ENCODE results near the gene PARP6. TPM values are rescaled to one million over a fixed set of nuclear protein-coding genes. Genes with fewer than 3 reads are reported as not detected.

Gene PARP6
- total and polyA plus RNA-seq, 2 of the 8 experiments (the other 6 are each of a cell fraction or from before 2014, with no cell fraction given), result 39.8 to 45.3 TPM

DNA sequence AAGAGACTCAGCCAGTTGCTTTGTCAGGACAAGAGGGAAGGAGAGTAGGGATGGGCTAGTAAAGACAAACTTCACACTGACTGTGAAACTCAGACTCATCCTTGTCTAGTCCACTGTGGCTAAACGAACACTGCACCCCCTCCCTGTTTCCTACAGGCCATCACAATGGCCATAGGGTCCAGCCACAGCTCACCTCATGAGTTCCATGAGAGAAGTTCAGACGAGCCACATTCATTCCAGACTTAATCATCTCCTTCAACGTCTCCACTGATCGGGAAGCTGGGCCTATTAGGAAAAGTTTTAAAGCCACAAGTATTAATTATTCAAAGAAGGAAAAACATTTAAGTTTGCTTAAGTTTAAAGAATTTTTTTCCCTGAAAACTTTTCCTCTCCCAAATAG lies 55.1 kb downstream of the PARP6 start:
- Histone ChIP-seq H3K4me2 (ENCODE audit: insufficient read depth in 1 of 2, low read depth in 2 of 2, low read length in 2 of 2) (no peak overlapping the region), H3K79me2 (ENCODE audit: control insufficient read depth in 1 of 2, insufficient read depth in 2 of 2, low read length in 2 of 2) (peaks cover 14 to 37% of the 10 kb centered on the region in 2 experiments)
- CTCF ChIA-PET (ENCODE audit: partially characterized antibody), result interaction anchor here (1.0 to 3.8 kb wide), 5 partner anchors 9 to 68 kb away, joined by 3 to 21 read pairs (median 4); no protein-coding TSS in a partner anchor

More for the DNA sequence above, 55.1 kb downstream of the PARP6 start:
- Histone ChIP-seq H3K36me3 (ENCODE audit: control insufficient read depth in 2 of 4, insufficient read depth in 4 of 4, low read length in 3 of 4) (peaks cover 44 to 87% (median 64%) of the 10 kb centered on the region in 4 experiments), H2BK5ac (ENCODE audit: low read depth, low read length) (no peak overlapping the region), H3K27me3 (replicated peaks in 1 of 4; ENCODE audit: control insufficient read depth in 3 of 4, extremely low read depth in 1 of 4, insufficient read depth in 3 of 4, low read length in 3 of 4) (no peaks in the 10 kb centered on the region), H4K20me1 (replicated peaks in 1 of 2; ENCODE audit: control insufficient read depth in 1 of 2, insufficient read depth in 2 of 2, low read length in 2 of 2) (peaks cover 36 to 39% of the 10 kb centered on the region in 2 experiments), H3K14ac (ENCODE audit: insufficient read length) (no peak overlapping the region), H3K56ac (replicated peaks; ENCODE audit: insufficient read length, low read depth, low read length) (no peak overlapping the region), H3K79me1 (ENCODE audit: low read depth, low read length) (peaks cover 23% of the 10 kb centered on the region), H2AK5ac (ENCODE audit: low read depth, low read length) (no peak overlapping the region), H4K8ac (ENCODE audit: extremely low read depth, insufficient read depth, low read length) (no peak overlapping the region), H3K9me3 (ENCODE audit: insufficient read depth in 2 of 2, low read depth in 1 of 2, low read length in 1 of 2) (no peaks in the 10 kb centered on the region), H4K91ac (replicated peaks; ENCODE audit: insufficient read length, low read length) (no peak overlapping the region), H3K4me3 (ENCODE audit: extremely low read depth in 1 of 4, insufficient read depth in 2 of 4, low read depth in 3 of 4, low read length in 4 of 4) (no peak overlapping the region), H2AFZ (ENCODE audit: low read length) (no peak overlapping the region), H3K4me1 (replicated peaks in 1 of 4; ENCODE audit: control insufficient read depth in 3 of 4, insufficient read depth in 4 of 4, low read length in 3 of 4) (no peaks in the 10 kb centered on the region), H3K23ac (ENCODE audit: insufficient read length) (no peak overlapping the region), H2BK120ac (replicated peaks; ENCODE audit: low read depth, low read length) (no peak overlapping the region), H3K23me2 (ENCODE audit: low read depth, low read length) (no peaks in the 10 kb centered on the region), H3K9ac (replicated peaks in 1 of 4; ENCODE audit: extremely low read depth in 1 of 4, low read depth in 3 of 4, low read length in 3 of 4) (no peak overlapping the region), H2BK12ac (ENCODE audit: low read depth, low read length) (no peak overlapping the region), H3K18ac (ENCODE audit: extremely low read depth, low read length) (no peak overlapping the region), H4K5ac (ENCODE audit: insufficient read length, low read depth, low read length) (no peak overlapping the region), H2BK20ac (ENCODE audit: low read length) (no peak overlapping the region), H2BK15ac (ENCODE audit: low read length) (no peak overlapping the region), H3K4ac (replicated peaks; ENCODE audit: insufficient read length, low read depth, low read length) (no peak overlapping the region), H3K27ac (ENCODE audit: low read depth, low read length) (no peak overlapping the region)
- 87% methylated on average over 4 of the region's 4 CpGs; no CpG with 5 or more reads in 1 of the 2 experiments for WGBS, 2 experiments (ENCODE audit: extremely low coverage in 1 of 2, insufficient coverage in 1 of 2, insufficient read length in 1 of 2, insufficient replicate concordance in 2 of 2, low coverage in 1 of 2, low lambda C conversion rate in 2 of 2, missing lambda C conversion rate in 1 of 2)
- POLR2A ChIA-PET (ENCODE audit: partially characterized antibody), result interaction anchor here (1.3 to 2.1 kb wide), 3 partner anchors 10 to 16 kb away, joined by 4 to 7 read pairs (median 6); no protein-coding TSS in a partner anchor
- DNase-seq (ENCODE audit: low read depth in 1 of 2, low spot score in 2 of 2), result no peak
- TF ChIP-seq RXRA (IDR thresholded peaks at IDR 0.05; ENCODE audit: insufficient read depth, low read depth, low read length) (no peak), RFX5 (IDR thresholded peaks at IDR 0.05; ENCODE audit: borderline replicate concordance, low read depth, low read length) (no peak), SRF (IDR thresholded peaks at IDR 0.05; ENCODE audit: low read depth, low read length) (no peak), KDM1A (IDR thresholded peaks at IDR 0.05; ENCODE audit: borderline replicate concordance, low read length) (no peak), CEBPB (IDR thresholded peaks at IDR 0.05; ENCODE audit: low read depth, low read length) (no peak), SUZ12 (IDR thresholded peaks at IDR 0.05; ENCODE audit: low read length) (no peak)
- no peak for FAIRE-seq

Measured in H1 (cell line).